Measurements from ENCODE around the gene GPR37L1.

Gene GPR37L1

DNA sequence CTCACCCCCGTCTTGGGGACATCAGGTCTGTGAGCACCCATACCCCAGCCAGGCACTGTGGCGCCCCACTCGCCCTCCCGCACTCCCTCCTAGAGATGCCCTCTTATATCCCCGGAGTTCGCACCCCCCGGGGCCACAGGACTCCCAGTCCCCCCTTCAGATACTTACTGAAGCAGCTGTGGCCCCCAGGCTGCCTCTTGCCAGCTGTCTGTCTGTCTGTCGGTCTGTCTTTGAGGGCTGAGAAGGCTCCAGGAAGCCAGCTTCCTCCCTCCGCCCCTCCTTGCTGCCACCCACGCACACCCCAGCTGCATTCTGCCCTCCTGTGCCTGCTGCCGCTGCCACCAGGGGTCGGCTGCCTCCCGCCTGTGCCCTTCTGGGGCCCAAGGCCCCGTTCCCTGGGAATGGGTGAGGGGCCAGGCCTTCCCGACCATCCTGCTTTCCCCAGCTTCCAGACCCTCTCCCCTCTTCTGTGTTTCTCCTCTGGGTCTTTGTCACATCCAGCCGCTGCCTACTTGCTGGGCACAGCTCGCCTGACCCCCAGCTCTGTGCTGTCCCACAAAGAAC is 37.7 kb downstream of the GPR37L1 start, which contains the start of gene PTPN7:
PTPN7 (minus strand) TSS at position 226 of the 564 bp plus-strand sequence. CDS start 1,200 bp downstream, outside the sequence.
- Histone ChIP-seq H3K9ac (ENCODE audit: low read length) (peak within 1 kb of the TSS; percentile 93), H3K27ac (ENCODE audit: low read length) (peak within 1 kb of the TSS; percentile 77), H3K79me2 (ENCODE audit: low read length) (peaks cover 53% of the 10 kb centered on the region), H3K9me3 (replicated peaks; ENCODE audit: insufficient read depth, low read length) (no peaks in the 10 kb centered on the region), H3F3A (ENCODE audit: insufficient read depth, low read length) (0 out of 2 replicates have a peak, but pooled peaks cover 3% of the 10 kb centered on the region), H3K27me3 (replicated peaks; ENCODE audit: insufficient read depth, low read length) (no peaks in the 10 kb centered on the region), H3K9me2 (replicated peaks; ENCODE audit: insufficient read depth, low read length) (no peaks in the 10 kb centered on the region), H3K4me2 (ENCODE audit: low read depth, low read length) (peak within 1 kb of the TSS; percentile 99), H4K20me1 (ENCODE audit: insufficient read depth, low read length) (no peaks in the 10 kb centered on the region), H2AFZ (ENCODE audit: low read length) (peak within 1 kb of the TSS; percentile 54), H3K4me1 (ENCODE audit: low read length) (peaks cover 16% of the 10 kb centered on the region), H3K36me3 (replicated peaks; ENCODE audit: insufficient read depth, low read length) (no peaks in the 10 kb centered on the region; the same call in 1 of the 2 replicates), H3K4me3 (ENCODE audit: low read length) (peak within 1 kb of the TSS; percentile 77)
- TF ChIP-seq, protein P1, sequence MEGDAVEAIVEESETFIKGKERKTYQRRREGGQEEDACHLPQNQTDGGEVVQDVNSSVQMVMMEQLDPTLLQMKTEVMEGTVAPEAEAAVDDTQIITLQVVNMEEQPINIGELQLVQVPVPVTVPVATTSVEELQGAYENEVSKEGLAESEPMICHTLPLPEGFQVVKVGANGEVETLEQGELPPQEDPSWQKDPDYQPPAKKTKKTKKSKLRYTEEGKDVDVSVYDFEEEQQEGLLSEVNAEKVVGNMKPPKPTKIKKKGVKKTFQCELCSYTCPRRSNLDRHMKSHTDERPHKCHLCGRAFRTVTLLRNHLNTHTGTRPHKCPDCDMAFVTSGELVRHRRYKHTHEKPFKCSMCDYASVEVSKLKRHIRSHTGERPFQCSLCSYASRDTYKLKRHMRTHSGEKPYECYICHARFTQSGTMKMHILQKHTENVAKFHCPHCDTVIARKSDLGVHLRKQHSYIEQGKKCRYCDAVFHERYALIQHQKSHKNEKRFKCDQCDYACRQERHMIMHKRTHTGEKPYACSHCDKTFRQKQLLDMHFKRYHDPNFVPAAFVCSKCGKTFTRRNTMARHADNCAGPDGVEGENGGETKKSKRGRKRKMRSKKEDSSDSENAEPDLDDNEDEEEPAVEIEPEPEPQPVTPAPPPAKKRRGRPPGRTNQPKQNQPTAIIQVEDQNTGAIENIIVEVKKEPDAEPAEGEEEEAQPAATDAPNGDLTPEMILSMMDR (IDR thresholded peaks at IDR 0.05; ENCODE audit: low read length): peak; percentile 92
- TF ChIP-seq EZH2 (optimal IDR thresholded peaks at IDR 0.05; ENCODE audit: low read depth, low read length): no peak
- peak; percentile 86 for DNase-seq

DNA sequence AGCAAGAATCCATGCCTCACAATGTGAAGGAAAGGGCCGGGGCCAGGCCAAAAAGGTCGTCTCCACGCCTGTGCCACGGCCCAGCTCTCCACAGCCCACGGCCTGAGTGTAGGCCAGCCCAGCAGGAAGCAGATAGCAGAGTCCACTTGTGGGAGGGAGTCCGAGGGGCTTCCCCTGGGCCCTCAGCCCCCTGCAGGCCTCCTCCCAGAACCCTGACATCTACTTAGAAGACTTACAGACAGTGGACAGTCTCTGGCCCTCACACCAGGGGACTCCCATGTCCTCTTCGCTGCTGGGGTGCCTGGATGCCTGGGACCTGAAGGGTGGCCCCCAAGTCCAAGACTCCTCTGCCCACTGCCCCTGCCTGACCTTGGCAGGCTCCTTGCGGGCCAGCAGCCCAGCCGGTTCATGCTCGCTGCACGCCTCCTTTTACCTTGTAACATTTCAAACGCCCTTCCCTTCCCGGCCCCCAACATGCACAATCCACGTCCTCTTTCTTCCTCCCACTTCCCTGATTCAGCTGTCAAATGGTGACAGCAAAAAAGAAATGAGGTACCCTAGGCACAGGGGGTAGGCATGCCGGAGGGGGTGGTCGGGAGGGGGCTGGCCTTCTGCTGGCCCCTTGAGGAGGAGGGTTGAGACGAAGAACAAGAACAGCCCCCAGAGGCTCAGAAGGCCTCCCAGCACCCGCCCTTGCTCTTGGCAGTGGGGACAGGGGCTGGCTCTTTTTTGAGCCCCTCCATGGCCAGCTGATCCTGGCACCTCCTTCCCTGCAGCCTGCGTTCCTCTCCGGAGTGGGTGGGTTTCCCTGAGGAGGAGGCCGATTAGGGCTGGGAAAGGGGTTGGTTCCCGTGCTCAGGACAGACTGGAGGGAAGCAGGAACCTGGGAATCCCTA is 38.7 kb downstream of the GPR37L1 start:
- H3K36me3 ChIP-seq (replicated peaks; ENCODE audit: insufficient read depth, low read length): no peaks in the 10 kb centered on the region
- peak overlapping the region; percentile 54 for H2AFZ ChIP-seq (ENCODE audit: low read length)
- peak overlapping the region; percentile 77; the same call in 1 of the 2 replicates for H3K27ac ChIP-seq (ENCODE audit: low read length)
- no peaks in the 10 kb centered on the region for H3K9me3 ChIP-seq (replicated peaks; ENCODE audit: insufficient read depth, low read length)
- DNase-seq: no peak
- H3F3A ChIP-seq (ENCODE audit: insufficient read depth, low read length): 0 out of 2 replicates have a peak, but pooled peaks cover 3% of the 10 kb centered on the region
- H4K20me1 ChIP-seq (ENCODE audit: insufficient read depth, low read length): no peaks in the 10 kb centered on the region
- H3K9ac ChIP-seq (ENCODE audit: low read length): peak overlapping the region; percentile 93
- peak overlapping the region; percentile 99 for H3K4me2 ChIP-seq (ENCODE audit: low read depth, low read length)
- peak overlapping the region; percentile 77 for H3K4me3 ChIP-seq (ENCODE audit: low read length)
- TF ChIP-seq, protein P1 (IDR thresholded peaks at IDR 0.05; ENCODE audit: low read length): no peak
- H3K27me3 ChIP-seq (replicated peaks; ENCODE audit: insufficient read depth, low read length): no peaks in the 10 kb centered on the region
- peaks cover 50% of the 10 kb centered on the region for H3K79me2 ChIP-seq (ENCODE audit: low read length)
- no peaks in the 10 kb centered on the region for H3K9me2 ChIP-seq (replicated peaks; ENCODE audit: insufficient read depth, low read length)
- H3K4me1 ChIP-seq (ENCODE audit: low read length): peaks cover 16% of the 10 kb centered on the region

DNA sequence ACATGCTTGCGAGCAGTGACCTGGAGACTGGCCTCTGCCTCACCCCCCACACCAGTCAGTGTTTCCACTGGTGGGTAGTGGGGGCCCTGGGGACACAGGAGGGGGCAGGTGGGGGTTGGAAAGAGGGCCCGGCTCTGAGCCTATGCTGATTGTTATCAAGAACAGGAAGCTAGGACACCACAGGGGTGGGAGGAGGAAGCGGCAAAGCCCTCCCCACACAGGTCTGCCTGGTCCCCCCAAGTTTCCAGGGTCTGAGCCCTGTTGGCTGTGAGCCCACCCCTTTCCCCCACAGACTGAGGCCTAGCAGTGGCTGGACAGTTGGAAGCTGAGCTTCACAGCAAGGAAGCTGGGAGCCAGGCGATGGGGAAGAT is 39.3 kb downstream of the GPR37L1 start:
- Histone ChIP-seq H3F3A (ENCODE audit: insufficient read depth, low read length) (0 out of 2 replicates have a peak, but pooled peaks cover 3% of the 10 kb centered on the region), H3K9me2 (replicated peaks; ENCODE audit: insufficient read depth, low read length) (no peaks in the 10 kb centered on the region), H3K36me3 (replicated peaks; ENCODE audit: insufficient read depth, low read length) (no peaks in the 10 kb centered on the region), H3K9me3 (replicated peaks; ENCODE audit: insufficient read depth, low read length) (no peaks in the 10 kb centered on the region), H2AFZ (ENCODE audit: low read length) (no peak overlapping the region), H3K79me2 (ENCODE audit: low read length) (peaks cover 43% of the 10 kb centered on the region), H3K4me3 (ENCODE audit: low read length) (no peak overlapping the region), H3K4me2 (ENCODE audit: low read depth, low read length) (no peak overlapping the region), H4K20me1 (ENCODE audit: insufficient read depth, low read length) (no peaks in the 10 kb centered on the region), H3K4me1 (ENCODE audit: low read length) (peaks cover 16% of the 10 kb centered on the region), H3K9ac (ENCODE audit: low read length) (no peak overlapping the region), H3K27me3 (replicated peaks; ENCODE audit: insufficient read depth, low read length) (no peaks in the 10 kb centered on the region), H3K27ac (ENCODE audit: low read length) (no peak overlapping the region)
- DNase-seq: peak; percentile 0
- TF ChIP-seq EZH2phosphoT487 (IDR thresholded peaks at IDR 0.05; ENCODE audit: low read length) (no peak), EZH2 (optimal IDR thresholded peaks at IDR 0.05; ENCODE audit: low read depth, low read length) (no peak)
- TF ChIP-seq, protein P1 (IDR thresholded peaks at IDR 0.05; ENCODE audit: low read length): no peak
